ENCODE results near the gene LY6G5C.

Gene LY6G5C, protein sequence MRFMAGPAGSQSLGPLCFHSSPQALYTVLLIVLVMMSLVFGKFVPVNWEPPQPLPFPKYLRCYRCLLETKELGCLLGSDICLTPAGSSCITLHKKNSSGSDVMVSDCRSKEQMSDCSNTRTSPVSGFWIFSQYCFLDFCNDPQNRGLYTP

DNA sequence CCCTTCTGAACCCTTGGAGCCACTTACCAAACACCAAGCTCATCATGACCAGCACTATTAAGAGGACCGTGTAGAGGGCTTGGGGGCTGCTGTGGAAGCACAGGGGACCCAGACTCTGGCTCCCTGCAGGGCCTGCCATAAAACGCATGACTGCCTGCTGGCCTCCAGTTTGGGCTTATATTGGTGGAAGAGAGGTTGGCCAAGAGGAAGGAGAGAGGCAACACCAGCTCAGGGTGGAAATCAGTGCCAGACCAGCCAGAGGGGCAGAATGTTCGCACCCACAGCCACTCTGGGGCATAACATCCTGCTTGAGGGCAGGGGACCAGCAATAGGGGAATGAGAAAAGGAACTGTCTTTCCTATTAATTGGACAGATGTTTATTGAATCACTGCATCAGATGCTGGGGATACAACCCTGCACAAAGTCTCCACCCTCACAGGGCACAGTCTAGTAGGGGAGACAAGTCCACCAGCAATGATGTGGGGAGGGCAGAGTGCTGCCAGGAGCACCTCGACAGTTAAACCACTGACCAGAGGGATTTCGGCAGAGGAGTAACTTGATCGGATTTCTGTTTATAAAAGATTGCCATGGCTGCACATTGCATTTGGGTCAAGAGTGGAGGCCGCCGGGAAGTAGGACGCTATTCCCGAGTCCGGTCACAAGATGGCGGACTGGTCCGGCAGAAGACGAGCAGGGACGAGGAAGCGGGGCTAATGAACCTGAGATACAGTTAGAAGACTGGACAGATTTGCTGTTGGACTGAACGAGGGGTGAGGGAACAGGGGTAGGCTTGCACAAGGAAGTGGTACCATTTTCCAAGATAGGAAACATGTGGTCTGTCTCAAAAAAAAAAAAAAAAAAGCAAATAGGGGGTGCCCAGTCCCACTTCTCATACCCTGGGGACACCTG, at the start of gene LY6G5C:
LY6G5C (minus strand) TSS at position 842 of the 909 bp plus-strand sequence; CDS start at position 148, 694 bp downstream.
- DNase-seq = peak; percentile 78 to 87

DNA sequence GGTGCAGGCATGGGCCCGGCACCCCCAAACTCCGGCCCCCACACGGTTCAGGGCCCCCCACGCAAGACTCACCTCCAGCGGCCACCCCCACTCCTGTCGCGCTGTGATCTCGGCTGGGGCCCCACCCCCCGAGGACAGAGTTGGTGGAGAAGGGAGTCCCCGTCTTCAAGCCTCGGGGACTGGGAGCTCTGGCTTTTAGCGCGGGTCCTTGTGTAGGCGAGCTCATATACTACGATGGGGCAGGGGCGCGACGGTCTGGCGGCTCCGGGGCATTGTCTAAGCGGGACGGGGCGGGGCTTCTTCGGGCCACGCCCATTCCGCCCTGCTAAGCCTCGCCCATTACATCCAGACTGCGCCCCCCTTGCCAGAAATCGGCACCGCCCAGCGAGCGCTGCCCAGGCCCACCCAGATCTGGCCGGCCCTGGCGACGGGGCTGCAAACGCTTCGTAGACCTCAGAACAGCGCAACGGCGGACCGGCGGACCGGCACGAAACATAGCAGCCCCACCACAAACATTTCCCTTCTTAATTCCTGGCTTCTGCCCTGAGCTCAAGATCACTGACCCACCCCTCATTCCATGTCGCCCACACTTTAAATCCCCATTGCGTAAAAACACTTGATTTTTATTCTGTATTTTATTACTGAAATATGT, 49.2 kb upstream of the LY6G5C start:
- peak; percentile 69 to 88 for DNase-seq

DNA sequence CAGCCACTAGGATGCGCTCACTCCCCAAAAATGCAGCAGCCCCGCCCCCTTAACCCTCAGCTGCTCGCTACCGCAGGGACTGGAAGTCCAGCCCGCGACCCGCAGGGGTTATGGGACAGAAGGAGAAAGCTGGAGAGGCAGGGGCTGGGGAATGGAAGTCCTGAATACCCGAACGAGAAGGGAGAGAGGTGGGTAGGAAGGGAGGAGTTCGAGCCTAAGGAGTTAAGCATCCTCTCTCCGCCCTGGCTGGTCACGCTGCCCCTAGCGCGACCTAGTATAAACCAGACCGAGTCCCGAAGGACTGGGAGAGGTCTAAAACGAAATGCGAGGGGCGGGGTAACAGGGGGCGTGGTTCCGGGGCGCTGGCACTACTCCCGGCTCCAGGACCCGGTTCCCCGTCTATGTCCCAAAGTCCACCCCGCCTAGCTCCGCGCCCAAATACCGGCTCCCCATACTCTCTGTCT, 48.7 kb upstream of the LY6G5C start:
- DNase-seq = peak; percentile 85 to 95

DNA sequence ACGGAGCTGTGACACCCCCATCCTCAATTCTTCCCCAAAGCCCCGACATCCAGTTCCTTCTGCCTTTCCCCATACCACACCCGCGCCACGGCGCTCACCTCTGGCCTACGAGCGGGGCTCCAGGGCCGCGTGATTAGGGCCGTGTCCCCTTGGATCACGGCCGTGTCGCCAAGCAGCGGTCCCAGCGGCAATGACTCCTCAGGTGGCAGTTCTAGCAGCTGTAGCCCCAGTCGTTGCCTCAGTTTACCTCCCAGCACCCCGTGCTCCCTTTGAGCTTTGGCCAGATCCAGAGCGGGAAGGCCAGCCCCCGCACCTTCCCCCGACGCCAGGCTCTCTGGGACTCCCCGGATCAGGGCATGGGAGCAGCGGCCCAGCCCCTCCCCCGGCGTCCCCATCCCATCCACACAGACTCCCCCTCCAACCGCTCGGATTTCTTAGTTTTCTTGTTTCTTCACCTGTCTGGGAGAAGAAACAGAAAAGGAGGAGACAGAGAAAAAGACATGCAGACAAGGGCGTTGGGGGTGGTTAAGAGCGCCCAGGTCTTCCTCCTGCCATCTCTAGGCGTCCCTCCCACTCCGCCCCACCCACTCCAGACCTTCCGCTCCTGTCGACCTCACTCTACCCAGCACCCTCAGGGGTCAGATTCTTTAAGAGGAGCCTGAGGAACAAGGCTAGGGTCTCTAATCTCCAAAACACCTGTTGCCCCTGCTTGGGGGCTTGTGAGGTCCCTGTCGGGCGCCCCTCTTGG, 48.1 kb upstream of the LY6G5C start, which contains the start of gene DDAH2:
DDAH2 (minus strand) TSS at position 533 of the 748 bp plus-strand sequence; CDS start at position 395, 138 bp downstream.
- no peak for DNase-seq

DNA sequence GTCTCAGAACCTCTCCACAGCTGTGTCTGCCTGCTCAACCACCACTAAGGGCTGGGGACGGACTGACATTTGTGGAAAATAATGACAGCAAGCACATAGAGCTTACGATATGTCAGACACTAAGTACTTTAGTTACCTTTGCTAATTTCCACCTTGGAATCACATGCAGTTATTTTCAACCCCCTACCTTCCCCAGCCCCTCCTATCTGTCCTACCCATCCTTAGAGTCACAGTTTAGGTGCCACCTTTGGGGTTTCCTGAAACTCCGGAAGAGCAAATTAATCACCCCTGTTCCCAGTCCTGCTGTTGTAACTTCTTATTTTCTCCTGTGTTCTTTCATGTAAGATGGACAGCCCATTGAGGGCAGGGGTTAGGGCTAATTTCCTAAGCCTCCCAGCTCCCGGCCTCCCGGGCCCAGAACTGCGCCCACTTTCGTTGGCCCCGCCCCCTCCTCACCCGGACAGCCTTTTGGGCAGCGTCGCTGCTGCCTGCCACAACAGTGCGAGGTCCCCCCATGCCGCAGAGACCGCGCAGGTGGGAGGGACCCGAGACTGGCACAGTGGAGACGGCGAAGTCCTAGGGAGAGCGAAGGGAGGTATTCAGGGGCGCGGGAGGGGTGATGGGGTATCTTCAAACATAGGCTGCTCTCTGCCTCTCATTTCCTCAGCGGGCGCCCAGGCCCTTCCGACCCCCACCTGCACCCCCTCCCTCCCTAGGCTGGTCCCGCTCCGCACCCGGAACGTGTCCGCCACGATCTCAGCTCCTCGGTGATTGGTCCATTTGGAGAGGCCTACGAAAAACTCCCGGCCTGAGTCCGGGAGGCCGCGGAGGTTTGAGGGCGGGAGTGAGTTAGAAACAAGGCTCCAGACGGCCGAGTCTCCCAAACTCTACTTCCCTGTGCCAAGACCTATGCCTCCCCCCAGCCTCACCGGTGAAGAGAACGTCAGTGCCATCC, 47.1 kb upstream of the LY6G5C start:
- no peak for DNase-seq

DNA sequence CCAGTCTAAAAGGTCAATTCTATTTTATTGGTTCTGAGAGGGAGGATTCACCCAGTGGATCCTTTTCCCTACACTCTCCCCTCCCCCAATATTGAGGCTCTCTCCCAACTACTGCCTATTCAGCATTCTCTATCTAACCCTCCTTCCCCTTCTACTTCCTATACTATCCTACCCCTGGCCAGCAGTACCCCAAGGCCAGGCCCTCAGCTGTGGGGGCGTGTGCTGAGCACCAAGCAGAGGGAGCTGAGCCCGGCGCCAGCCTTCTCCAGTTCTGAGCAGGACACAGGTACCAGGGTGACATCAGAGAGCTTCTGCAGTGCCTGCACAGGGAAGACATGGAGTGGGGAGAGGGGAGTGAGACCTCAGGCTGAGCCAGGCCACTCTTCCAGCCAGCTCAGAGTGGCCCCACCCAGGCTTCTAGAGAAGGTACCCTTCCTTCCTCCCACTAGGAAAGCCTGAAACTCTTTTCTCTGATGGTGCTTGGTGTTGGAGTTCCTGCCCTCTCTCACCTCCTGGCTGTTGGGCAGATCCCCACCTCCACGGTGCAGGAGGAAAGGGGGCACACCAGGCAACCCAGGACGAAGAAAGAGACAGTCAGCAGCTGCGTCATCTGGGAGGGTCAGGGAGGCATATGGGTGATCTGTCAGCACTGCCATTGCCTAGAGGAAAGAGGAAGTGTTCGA, 46.3 kb upstream of the LY6G5C start:
- no peak for DNase-seq

DNA sequence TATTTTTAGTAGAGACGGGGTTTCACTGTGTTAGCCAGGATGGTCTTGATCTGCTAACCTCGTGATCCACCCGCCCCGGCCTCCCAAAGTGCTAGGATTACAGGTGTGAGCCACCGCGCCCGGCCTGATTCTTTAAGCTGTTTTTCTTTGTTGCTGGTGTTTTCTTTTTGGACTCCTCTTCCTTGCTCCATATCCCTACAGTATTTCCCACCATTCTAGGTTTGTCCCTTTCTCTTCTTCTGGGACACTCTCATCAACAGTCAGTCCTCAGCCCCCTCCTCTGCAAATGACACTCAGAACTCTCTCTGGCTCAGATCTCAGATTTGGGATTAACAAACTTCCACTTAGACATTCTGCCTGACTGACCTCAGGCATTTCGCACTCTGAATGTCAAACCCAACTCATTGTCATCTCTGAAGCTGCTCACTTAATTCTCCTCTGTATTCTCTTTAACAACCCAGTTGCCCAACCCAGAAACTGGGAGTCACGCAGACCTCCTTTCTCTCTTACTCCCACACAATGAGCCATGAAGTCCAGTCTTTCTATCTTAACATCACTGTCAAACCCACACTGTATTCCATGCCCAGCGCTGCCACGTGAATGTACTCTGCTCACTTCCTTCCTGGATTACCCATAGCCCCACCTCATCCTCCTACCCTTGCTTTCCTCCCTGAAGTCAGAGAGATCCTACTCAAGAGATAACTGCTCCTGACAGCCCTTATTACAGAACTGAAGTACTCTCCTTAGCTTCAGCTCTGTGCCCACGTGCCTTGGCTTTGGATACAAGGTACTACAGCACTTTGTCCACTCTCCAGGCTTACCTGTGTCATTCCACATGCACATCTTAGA, 44.9 kb upstream of the LY6G5C start:
- DNase-seq = no peak

DNA sequence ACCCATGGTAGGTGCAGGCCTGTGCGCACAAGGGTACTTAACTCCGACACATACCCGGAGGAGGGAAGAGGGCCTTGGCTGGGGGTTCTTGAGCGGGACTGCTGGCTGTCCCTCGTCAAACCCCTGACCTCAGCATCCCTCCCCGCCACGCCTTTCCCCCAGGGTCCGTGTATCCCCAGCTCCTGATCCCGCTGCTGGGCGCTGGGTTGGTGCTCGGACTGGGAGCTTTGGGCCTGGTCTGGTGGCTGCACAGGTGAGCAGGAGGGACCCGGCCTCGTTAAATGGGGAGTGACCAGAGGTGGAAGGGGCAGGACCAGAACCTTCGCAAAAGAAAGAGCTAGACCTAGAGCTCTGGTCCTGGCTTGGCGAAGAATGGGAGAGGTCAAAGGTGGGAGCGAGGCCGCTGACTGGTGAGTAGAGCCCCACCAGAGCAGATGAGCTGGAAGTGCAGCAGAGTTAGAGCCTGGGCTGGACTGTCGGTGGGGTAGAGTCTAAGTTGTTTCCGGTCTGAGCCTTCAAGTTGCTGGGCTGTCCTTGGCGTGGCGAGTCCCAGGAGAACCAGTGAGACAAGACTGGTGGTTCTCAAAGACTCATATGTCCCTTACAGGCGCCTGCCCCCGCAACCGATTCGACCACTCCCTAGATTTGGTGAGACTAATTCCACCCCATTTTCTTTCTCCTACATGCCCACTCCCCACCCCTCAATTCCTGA, 43.3 kb upstream of the LY6G5C start:
- DNase-seq = no peak

DNA sequence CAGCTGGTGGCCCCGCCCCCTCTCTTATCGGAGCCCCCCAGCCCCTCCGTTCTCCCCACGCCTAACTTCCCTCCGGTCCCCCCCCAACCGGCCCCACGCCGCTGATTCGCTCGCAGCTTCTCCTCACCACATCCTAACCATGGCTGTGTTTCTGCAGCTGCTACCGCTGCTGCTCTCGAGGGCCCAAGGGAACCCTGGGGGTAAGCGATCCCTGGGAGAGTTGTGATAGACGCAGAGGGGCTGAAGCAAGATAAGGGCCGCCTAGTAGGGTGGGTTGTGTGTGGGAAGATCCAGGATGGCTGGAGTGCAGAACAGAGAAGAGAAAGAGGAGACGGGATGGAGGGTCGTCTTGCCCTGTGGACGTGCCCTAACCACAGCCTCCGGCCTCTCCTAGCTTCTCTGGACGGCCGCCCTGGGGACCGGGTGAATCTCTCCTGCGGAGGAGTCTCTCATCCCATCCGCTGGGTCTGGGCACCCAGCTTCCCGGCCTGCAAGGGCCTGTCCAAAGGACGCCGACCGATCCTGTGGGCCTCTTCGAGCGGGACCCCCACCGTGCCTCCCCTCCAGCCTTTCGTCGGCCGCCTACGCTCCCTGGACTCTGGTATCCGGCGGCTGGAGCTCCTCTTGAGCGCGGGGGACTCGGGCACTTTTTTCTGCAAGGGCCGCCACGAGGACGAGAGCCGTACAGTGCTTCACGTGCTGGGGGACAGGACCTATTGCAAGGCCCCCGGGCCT, 42.5 kb upstream of the LY6G5C start, which contains the start of gene MPIG6B:
MPIG6B (plus strand) TSS at position 129 of the 735 bp plus-strand sequence; CDS start at position 140, 11 bp downstream.
- no peak for DNase-seq

DNA sequence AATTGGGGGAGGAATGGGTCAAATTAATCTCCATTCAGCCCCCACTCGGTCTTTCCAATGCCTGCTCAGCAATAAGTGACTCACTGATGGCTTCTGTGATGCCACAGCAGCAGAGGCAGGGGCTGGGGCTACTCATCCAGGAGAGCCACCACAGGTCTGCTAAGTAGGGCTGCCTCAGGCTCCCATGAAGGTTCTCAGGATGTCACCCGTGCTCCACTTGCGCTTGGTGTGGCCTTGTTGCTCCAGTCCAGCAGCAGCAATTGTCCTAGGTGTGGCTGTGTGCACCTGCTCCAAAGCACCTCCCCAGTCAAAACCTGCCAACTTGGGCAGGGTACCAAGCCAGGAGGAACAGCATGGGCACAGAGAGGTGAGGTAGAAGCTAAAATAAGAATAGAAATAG, 41.3 kb upstream of the LY6G5C start:
- DNase-seq = no peak

DNA sequence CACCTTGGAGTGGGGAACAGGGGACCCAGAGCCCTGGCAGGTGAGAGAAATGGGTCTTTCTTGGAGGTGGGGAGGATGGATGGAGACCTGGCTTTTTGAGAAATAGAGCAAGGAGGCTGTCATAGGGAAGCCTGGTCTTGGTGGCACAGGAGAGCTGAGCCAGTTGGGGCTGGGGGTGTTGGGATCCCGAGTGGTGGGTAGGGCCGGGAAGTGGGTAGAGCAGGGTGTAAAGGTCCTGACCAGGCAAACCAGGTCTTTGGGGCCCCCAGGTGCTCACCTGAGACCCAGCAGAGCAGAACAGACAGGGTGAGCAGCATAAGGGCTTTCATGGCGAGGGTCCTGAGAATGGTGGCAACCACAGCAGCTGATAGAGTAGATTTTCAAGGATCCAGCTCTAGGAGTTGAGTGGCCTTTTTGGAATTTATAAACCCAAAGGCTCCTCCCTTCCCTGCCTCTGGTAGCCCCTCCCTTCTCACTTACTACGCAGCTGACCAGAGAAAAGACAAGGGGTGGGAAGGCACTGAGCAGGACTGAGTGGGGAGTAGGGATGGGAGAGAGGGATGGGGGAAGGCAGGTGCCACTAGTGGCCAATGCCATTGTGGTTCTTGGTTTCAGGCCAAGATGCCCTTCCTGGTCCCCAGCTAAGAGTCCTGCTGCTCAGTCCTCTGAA, 40.6 kb upstream of the LY6G5C start, which contains the start of gene LY6G6C:
LY6G6C (minus strand) TSS at position 396 of the 670 bp plus-strand sequence; CDS start at position 329, 67 bp downstream.
- no peak for DNase-seq

DNA sequence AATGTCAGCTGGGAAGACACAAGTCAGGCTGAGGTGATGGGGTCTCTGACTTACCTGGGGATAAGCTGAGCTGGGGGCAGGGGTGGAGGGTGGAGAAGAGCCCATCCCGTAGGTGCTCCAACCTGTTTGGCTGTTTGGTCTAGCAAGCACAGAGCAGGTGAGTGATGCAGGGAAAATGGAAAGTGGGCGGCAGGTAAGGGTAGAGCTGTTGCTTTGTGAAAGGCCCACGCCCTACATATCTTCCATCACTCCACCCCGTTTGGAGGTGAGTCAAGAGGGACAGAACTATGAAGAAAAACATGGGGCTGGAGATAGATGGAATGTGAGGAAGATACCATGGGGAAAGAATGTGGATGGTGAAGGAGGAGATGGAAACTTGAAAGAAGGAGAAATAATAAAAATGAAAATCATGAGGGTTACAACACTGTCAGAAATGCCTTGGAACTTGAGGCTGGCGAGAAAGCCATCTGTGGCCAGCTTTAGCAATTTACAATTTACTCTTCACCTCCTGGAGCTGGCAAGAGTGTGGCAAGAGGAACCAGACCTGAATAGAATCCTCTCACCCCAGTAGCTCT, 39.4 kb upstream of the LY6G5C start:
- DNase-seq = no peak

DNA sequence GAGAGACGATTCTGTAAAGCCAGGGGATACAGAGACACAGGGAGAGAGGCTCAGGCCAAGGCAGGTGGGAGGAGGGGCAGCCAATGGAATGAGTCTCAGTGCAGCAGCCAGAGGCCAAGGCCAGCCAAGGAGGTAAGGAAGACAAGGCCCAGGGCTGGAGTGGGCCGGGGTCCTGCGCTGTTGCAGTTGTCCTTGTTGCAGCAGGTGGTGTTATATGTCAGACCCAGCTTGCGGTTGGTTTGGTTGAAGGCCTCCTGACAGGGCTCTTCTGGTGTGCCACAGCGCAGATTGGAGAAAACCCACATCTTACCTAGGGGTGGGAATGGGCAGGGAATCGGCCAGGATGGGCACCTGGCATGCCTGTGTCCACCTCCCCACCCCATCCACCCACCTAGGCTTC, 38.1 kb upstream of the LY6G5C start:
- no peak for DNase-seq

DNA sequence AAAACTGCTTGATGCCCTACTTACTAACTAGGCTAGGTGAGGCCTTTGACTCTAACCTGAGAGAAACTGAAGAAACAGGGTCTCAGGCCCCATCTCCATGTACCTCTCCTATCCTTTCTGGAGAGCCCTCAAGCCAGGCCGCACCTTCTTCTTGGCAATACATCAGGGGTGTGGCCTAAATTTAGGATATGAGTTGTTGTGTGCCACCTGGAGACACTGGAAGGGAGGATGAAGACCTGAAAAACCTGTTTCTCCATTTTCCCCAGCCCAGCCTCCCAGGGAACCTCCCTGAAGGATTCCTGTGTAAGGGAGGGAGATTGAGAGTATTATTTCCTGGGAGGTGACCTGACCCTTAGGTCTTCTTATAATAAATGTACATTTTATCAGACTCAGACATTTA, 37.4 kb upstream of the LY6G5C start:
- DNase-seq = peak; percentile 33 to 75

DNA sequence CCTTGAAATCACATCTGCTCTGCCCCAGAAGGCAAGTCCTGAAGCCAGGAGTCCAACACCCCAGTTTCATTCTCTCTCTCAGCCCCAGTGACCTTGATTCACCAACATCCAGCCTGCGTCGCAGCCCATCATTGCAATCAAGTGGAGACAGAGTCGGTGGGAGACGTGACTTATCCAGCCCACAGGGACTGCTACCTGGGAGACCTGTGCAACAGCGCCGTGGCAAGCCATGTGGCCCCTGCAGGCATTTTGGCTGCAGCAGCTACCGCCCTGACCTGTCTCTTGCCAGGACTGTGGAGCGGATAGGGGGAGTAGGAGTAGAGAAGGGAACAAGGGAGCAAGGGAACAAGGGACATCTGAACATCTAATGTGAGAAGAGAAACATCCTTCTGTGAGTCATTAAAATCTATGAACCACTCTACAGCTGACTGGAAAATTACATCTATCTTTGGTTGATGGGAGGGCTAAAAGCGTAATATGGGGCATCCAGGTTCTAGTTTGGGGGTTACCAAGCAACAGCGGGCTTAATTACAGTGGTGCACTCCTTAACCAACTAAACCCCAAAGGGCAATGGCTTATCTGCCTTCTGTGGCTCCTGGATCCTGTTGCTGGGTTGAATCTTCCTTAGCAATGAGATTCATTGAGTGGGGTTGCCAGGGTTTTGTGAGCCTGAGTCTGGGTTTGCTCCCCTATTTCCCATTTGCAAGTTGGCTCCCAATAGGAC, 36.8 kb upstream of the LY6G5C start:
- peak in 1 of 2 experiments; percentile 29 for DNase-seq

Measured in NCI-H526 (cell line).